GM12801 (cell line): Measurements from ENCODE around the gene SLC13A3.

Experiments used
- TF ChIP-seq, protein P1 (sequence below): IDR thresholded peaks from one replicate; pipeline ENCODE4 v1.5.1; 2011; ENCODE audit warnings: control low read depth; ENCODE audit not compliant: insufficient read length; ENCODE audit errors: extremely low read depth

Gene SLC13A3

DNA sequence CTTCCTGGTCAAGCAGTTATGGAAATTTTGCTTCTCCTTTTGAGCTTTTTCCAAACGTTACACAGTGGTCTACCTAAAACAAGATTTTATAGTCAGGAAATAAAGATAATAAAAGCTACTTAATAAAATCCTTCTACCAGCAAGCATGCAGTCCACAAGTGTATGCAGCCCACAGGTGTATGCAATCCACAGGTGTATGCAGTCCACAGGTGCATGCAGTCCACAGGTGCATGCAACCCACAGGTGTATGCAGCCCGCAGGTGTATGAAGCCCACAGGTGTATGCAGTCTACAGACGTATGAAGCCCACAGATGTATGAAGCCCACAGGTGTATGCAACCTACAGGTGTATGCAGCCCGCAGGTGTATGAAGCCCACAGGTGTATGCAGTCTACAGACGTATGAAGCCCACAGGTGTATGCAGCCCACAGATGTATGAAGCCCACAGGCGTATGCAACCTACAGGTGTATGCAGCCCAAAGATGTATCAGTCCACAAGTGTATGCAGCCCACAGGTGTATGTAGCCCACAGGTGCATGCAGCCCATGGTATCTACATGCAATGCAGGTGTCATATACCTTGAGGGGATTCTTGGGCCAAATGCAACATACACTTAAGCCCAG lies 74.4 kb downstream of the SLC13A3 start:
- TF ChIP-seq, protein P1, sequence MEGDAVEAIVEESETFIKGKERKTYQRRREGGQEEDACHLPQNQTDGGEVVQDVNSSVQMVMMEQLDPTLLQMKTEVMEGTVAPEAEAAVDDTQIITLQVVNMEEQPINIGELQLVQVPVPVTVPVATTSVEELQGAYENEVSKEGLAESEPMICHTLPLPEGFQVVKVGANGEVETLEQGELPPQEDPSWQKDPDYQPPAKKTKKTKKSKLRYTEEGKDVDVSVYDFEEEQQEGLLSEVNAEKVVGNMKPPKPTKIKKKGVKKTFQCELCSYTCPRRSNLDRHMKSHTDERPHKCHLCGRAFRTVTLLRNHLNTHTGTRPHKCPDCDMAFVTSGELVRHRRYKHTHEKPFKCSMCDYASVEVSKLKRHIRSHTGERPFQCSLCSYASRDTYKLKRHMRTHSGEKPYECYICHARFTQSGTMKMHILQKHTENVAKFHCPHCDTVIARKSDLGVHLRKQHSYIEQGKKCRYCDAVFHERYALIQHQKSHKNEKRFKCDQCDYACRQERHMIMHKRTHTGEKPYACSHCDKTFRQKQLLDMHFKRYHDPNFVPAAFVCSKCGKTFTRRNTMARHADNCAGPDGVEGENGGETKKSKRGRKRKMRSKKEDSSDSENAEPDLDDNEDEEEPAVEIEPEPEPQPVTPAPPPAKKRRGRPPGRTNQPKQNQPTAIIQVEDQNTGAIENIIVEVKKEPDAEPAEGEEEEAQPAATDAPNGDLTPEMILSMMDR = no peak

DNA sequence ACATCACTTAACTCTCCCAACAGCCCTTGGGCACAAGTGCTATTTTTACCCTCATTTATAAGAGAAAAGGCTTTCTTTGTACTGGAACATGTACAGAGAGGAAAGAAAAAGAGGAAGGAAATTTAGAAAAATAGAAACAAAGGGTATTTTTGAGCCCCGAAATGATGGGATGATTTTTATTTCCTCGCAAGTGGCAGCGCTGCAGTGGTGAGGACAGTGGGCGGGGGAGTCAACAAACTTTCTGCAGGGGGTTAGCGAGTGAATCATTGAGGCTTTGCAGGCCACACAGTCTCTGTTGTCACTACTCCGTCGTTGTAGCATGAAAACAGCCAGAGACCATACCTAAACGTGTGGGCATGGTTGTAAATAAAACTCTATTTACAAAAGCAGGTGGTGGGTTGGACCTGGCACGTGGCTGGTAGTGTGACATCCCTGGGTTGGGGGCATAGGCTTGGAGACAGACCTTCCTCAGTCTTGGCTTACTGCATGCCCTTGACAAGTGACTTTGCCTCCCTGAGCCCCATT lies 75.3 kb downstream of the SLC13A3 start:
- TF ChIP-seq, protein P1 = no peak

DNA sequence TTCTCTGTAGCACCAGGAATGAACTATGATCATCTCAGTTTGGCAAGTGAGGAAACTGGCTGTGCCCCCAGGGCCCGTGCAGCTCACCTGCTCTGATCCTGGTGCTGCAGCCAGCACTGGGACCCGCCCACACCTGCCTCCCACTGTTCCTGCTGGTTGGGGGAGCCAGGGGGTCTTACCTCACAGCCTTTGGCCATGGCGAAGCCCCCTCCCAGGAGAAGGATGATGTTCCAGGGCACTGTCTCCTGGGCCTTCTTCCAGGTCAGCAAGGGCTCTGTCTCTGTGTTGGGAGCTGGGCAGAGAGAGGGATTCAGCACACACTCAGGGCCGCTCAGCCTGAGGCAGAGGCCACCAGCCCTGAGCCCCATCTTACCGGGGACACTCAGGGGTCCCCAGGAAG lies 75.9 kb downstream of the SLC13A3 start:
- TF ChIP-seq, protein P1 = no peak

DNA sequence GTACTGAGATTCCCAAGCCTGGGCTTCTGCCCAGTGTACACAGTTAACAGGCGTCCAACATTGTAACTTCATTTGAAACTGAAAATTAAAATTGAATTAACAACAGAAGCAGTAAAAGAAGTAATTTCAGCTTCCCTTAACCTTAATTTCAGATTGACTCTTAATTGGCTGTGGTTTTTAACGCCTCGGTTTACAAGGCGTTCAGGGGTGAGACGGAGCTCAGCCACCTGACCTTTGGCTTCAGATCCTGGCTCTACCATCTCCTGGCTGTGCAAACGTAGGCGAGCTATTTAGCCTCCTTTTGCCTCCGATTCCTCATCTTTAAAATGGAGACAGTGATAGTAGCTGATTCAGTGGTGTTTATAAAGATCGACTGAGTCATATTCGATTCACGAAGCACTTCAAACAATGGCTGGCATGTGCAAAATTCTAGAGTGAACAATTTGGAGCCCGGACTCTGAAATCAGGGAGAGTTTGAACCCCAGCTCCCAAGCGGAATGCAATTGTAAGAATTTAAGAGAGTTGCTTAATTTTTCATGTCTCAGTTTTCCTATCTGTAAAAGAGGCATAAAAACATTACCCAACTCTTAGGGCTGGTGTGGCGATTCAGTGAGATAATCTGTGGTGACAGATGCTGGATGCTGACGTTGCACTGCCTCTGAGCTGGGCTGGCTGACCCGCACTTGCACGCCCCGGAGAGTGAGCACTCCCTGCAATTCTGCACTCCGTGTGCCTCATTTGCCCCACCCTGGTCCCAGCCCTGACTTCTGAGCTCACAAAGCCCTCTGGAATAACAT lies 77.3 kb downstream of the SLC13A3 start:
- TF ChIP-seq, protein P1 = no peak

DNA sequence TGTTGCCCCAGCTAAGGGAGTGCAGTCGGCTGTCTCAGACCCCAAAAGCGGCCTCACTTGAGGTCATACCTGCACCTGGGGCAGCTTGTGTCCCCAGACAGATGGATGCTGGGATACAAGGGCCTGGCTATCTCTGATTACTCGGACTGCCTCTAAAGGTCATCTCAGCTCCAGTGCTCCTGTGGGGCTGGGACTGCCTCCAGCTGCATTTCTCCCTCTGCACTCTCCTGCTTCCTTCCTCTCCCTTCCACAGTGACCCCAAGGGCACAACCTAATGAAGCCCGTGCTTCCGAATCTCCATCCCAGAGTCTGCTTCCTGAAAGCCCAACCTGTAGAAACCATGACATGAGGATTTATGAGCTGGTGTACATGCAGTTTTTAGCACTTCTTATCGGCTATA lies 78.0 kb downstream of the SLC13A3 start:
- TF ChIP-seq, protein P1 = no peak

DNA sequence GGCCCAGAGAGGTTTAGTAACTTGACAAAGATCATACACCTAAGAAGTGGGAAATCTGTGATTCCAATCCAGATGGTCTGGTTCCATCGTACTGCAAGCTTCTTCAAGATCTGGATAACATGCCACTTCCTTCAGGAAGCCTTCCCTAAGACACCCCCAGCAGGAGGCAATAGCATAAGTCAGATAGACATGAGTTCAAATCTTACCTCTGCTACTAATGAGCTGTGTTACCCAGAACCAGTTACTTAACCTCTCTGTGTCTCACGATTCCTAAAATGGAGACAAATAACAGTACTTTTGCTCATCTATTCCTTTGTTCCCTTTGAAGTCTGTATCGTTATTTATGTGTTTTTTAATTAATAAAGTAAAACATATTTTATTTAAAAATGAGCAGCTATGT lies 78.5 kb downstream of the SLC13A3 start:
- TF ChIP-seq, protein P1 = no peak

DNA sequence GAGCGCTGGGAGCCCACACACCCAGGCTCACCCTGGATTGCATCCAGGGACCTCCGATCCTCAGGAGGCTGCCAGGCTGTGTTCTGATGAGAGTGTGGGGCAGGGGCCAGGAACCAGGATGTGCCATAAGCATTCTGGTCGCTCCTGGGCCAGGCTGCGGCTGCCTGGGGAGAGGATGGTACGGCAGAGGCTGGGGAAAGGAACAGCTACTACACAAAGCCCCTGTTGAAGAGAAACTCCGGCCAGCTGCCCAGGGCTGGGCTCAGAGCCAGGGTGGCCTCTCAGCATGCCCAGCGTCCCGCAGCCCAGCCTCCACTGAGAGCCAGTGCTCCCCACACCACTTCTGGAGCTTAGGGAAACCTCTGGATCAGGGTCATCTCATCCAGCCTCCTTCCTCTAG lies 79.1 kb downstream of the SLC13A3 start:
- TF ChIP-seq, protein P1 = no peak
